HEK293T (cell line): ENCODE data around the gene TBC1D23.
"Not testable (repeated sequence)": the region's sequence is repeated elsewhere in the genome, so short reads cannot be mapped to it uniquely, and the experiment has no call there.

Experiments used
- CTCF ChIA-PET: fragments of 350-600 bp; formaldehyde crosslinking; extraction: SDS; loops from one replicate; lab custom pipeline; 2021; ENCODE audit warnings: antibody characterized with exemption, inconsistent platforms; lab: Yijun Ruan, JAX
- POLR2A ChIA-PET: fragments of 350-600 bp; formaldehyde crosslinking; extraction: SDS; loops from one replicate; lab custom pipeline; 2020; ENCODE audit warnings: antibody characterized with exemption, inconsistent platforms; lab: Yijun Ruan, JAX
- DNase-seq: peaks from one replicate; pipeline ENCODE4 v3.0.0; 2012; ENCODE audit warnings: mixed read lengths; ENCODE audit errors: extremely low spot score
- ARNT ChIP-seq: fragments of 450-650 bp; IDR thresholded peaks from 2 replicates; pipeline ENCODE4 v1.6.1; 2017; ENCODE audit warnings: mild to moderate bottlenecking
- BHLHE40 ChIP-seq: fragments of 450-650 bp; IDR thresholded peaks from 2 replicates; pipeline ENCODE4 v1.6.1; 2016; ENCODE audit warnings: mild to moderate bottlenecking, moderate library complexity, borderline replicate concordance
- CTBP1 ChIP-seq: fragments of 450-650 bp; IDR thresholded peaks from 2 replicates; pipeline ENCODE4 v1.6.1; 2016; ENCODE audit warnings: borderline replicate concordance
- ELF4 ChIP-seq: fragments of 450-650 bp; IDR thresholded peaks from 2 replicates; pipeline ENCODE4 v1.6.1; 2017; ENCODE audit warnings: antibody characterized with exemption
- FOXA1 ChIP-seq: fragments of 450-650 bp; IDR thresholded peaks from 2 replicates; pipeline ENCODE4 v1.6.1; 2016; ENCODE audit warnings: mild to moderate bottlenecking
- FOXK2 ChIP-seq: fragments of 450-650 bp; IDR thresholded peaks from 2 replicates; pipeline ENCODE4 v1.6.1; 2016; ENCODE audit warnings: mild to moderate bottlenecking
- FOXM1 ChIP-seq: fragments of 450-650 bp; IDR thresholded peaks from 2 replicates; pipeline ENCODE4 v1.6.1; 2017; ENCODE audit warnings: mild to moderate bottlenecking, borderline replicate concordance
- HDGF ChIP-seq: fragments of 450-650 bp; IDR thresholded peaks from 2 replicates; pipeline ENCODE4 v1.6.1; 2017; ENCODE audit warnings: antibody characterized with exemption, borderline replicate concordance
- L3MBTL2 ChIP-seq: fragments of 450-650 bp; conservative IDR thresholded peaks from 2 replicates; pipeline ENCODE4 v1.6.1; 2016; ENCODE audit warnings: mild to moderate bottlenecking
- LEF1 ChIP-seq: fragments of 450-650 bp; IDR thresholded peaks from 2 replicates; pipeline ENCODE4 v1.6.1; 2017; ENCODE audit warnings: mild to moderate bottlenecking, borderline replicate concordance
- NFRKB ChIP-seq: fragments of 450-650 bp; IDR thresholded peaks from 2 replicates; pipeline ENCODE4 v1.6.1; 2016; ENCODE audit warnings: mild to moderate bottlenecking, moderate library complexity
- PKNOX1 ChIP-seq: fragments of 450-650 bp; IDR thresholded peaks from 2 replicates; pipeline ENCODE4 v1.6.1; 2016
- SP1 ChIP-seq: fragments of 450-650 bp; IDR thresholded peaks from 2 replicates; pipeline ENCODE4 v1.6.1; 2017
- SUZ12 ChIP-seq: fragments of 450-650 bp; IDR thresholded peaks from 2 replicates; pipeline ENCODE4 v1.6.1; 2016; ENCODE audit warnings: mild to moderate bottlenecking
- TARDBP ChIP-seq: fragments of 450-650 bp; IDR thresholded peaks from 2 replicates; pipeline ENCODE4 v1.6.1; 2016
- ZNF384 ChIP-seq: fragments of 450-650 bp; IDR thresholded peaks from 2 replicates; pipeline ENCODE4 v1.6.1; 2016

Gene TBC1D23

GRCh38 chr3:100268156-100268555, 7.4 kb downstream of the TBC1D23 start:
- no peak for DNase-seq
- ChIA-PET CTCF (no interaction called here), POLR2A (no interaction called here)
- no peak for TF ChIP-seq SUZ12
- TF ChIP-seq TARDBP, result no peak
- TF ChIP-seq L3MBTL2, result no peak
- no peak for TF ChIP-seq CTBP1
- no peak for TF ChIP-seq ZNF384
- TF ChIP-seq ELF4, result no peak
- TF ChIP-seq PKNOX1, result no peak
- no peak for TF ChIP-seq LEF1
- no peak for TF ChIP-seq SP1
- no peak for TF ChIP-seq FOXM1
- no peak for TF ChIP-seq FOXA1
- no peak for TF ChIP-seq ARNT
- no peak for TF ChIP-seq NFRKB

GRCh38 chr3:100269001-100269400, 8.2 kb downstream of the TBC1D23 start:
- no peak for DNase-seq
- ChIA-PET POLR2A (interaction anchor here (2.4 kb wide), 1 partner anchor 8 kb away, joined by 11 read pairs; the partner anchor contains the start of gene TBC1D23), CTCF (no interaction called here)
- TF ChIP-seq SUZ12 (no peak), PKNOX1 (no peak), FOXK2 (no peak), TARDBP (no peak), CTBP1 (no peak)

GRCh38 chr3:100269410-100270214, 8.8 kb downstream of the TBC1D23 start:
- POLR2A ChIA-PET, result interaction anchor here (2.4 kb wide), 1 partner anchor 9 kb away, joined by 11 read pairs; the partner anchor contains the start of gene TBC1D23
- no peak for TF ChIP-seq CTBP1
- no peak for TF ChIP-seq SP1
- TF ChIP-seq SUZ12, result no peak
- CTCF ChIA-PET, result no interaction called here
- DNase-seq, result no peak

GRCh38 chr3:100270215-100270583, 9.4 kb downstream of the TBC1D23 start:
- POLR2A ChIA-PET, result interaction anchor here (2.4 kb wide), 1 partner anchor 9 kb away, joined by 11 read pairs; the partner anchor contains the start of gene TBC1D23
- DNase-seq, result no peak

GRCh38 chr3:100271522-100271921, 10.7 kb downstream of the TBC1D23 start:
- POLR2A ChIA-PET, result interaction anchor here (2.4 kb wide), 1 partner anchor 11 kb away, joined by 11 read pairs; the partner anchor contains the start of gene TBC1D23
- TF ChIP-seq L3MBTL2 (no peak), TARDBP (no peak), SUZ12 (no peak), PKNOX1 (no peak), SP1 (no peak), NFRKB (no peak), ZNF384 (no peak), LEF1 (no peak), ELF4 (no peak), FOXM1 (no peak), BHLHE40 (no peak), CTBP1 (no peak), FOXK2 (no peak), FOXA1 (no peak), ARNT (no peak), HDGF (no peak)
- CTCF ChIA-PET, result no interaction called here
- DNase-seq, result no peak

More at GRCh38 chr3:100270215-100270583, 9.4 kb downstream of the TBC1D23 start:
- no peak for TF ChIP-seq CTBP1
- TF ChIP-seq SUZ12, result no peak
- TF ChIP-seq PKNOX1, result no peak
- no peak for TF ChIP-seq FOXA1
- TF ChIP-seq ELF4, result no peak
- TF ChIP-seq HDGF, result no peak
- TF ChIP-seq FOXK2, result no peak
- no peak for TF ChIP-seq NFRKB
- no peak for TF ChIP-seq ARNT
- TF ChIP-seq TARDBP, result no peak
- no peak for TF ChIP-seq FOXM1
- no peak for TF ChIP-seq L3MBTL2
- no peak for TF ChIP-seq ZNF384
- TF ChIP-seq SP1, result no peak
- no peak for TF ChIP-seq BHLHE40
- no peak for TF ChIP-seq LEF1
- CTCF ChIA-PET, result interaction anchor here (0.6 kb wide), 1 partner anchor 21 kb away, joined by 3 read pairs; no protein-coding TSS in a partner anchor

GRCh38 chr3:100272797-100273611, 12.2 kb downstream of the TBC1D23 start:
- CTCF ChIA-PET, POLR2A ChIA-PET, DNase-seq: not testable (repeated sequence)
